Nephron progenitor cell (in vitro differentiated cells): ENCODE results near the gene LMO7.

Source experiments
- DNase-seq: peaks from one replicate; pipeline ENCODE4 v3.0.0; 2021
- H3K27ac Mint-ChIP-seq: 2 replicates; pipeline ENCODE4 v1.8.0; 2021; ENCODE audit warnings: mild to moderate bottlenecking, moderate library complexity, mixed read lengths
- H3K27me3 Mint-ChIP-seq: 2 replicates; pipeline ENCODE4 v1.8.0; 2021; ENCODE audit warnings: mild to moderate bottlenecking, low read depth, mixed read lengths; ENCODE audit not compliant: poor library complexity
- H3K36me3 Mint-ChIP-seq: 2 replicates; pipeline ENCODE4 v1.8.0; 2021; ENCODE audit warnings: low read depth, mixed read lengths
- H3K4me1 Mint-ChIP-seq: 2 replicates; pipeline ENCODE4 v1.8.0; 2021; ENCODE audit warnings: mixed read lengths
- H3K4me3 Mint-ChIP-seq: 2 replicates; pipeline ENCODE4 v1.8.0; 2021; ENCODE audit warnings: mild to moderate bottlenecking, moderate library complexity, mixed read lengths
- H3K9me3 Mint-ChIP-seq: 2 replicates; pipeline ENCODE4 v1.8.0; 2021; ENCODE audit warnings: mild to moderate bottlenecking, moderate library complexity, mixed read lengths
- TF ChIP-seq, protein P1 (sequence below): fragments of 200-600 bp; sonication (generic); IDR thresholded peaks from 2 replicates; pipeline ENCODE4 v1.5.0; 2021; ENCODE audit warnings: antibody characterized with exemption

LMO7 gene

GRCh38 chr13:75897386-75897785, 261.3 kb downstream of the LMO7 start:
- TF ChIP-seq, protein P1, sequence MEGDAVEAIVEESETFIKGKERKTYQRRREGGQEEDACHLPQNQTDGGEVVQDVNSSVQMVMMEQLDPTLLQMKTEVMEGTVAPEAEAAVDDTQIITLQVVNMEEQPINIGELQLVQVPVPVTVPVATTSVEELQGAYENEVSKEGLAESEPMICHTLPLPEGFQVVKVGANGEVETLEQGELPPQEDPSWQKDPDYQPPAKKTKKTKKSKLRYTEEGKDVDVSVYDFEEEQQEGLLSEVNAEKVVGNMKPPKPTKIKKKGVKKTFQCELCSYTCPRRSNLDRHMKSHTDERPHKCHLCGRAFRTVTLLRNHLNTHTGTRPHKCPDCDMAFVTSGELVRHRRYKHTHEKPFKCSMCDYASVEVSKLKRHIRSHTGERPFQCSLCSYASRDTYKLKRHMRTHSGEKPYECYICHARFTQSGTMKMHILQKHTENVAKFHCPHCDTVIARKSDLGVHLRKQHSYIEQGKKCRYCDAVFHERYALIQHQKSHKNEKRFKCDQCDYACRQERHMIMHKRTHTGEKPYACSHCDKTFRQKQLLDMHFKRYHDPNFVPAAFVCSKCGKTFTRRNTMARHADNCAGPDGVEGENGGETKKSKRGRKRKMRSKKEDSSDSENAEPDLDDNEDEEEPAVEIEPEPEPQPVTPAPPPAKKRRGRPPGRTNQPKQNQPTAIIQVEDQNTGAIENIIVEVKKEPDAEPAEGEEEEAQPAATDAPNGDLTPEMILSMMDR = no peak
- Mint-ChIP-seq H3K36me3 (no peaks in the 10 kb centered on the region), H3K27me3 (peaks cover 4% of the 10 kb centered on the region), H3K27ac (peak overlapping the region; percentile 17), H3K4me1 (peaks cover 7% of the 10 kb centered on the region), H3K9me3 (peaks cover 3% of the 10 kb centered on the region), H3K4me3 (no peak overlapping the region)
- no peak for DNase-seq

DNA sequence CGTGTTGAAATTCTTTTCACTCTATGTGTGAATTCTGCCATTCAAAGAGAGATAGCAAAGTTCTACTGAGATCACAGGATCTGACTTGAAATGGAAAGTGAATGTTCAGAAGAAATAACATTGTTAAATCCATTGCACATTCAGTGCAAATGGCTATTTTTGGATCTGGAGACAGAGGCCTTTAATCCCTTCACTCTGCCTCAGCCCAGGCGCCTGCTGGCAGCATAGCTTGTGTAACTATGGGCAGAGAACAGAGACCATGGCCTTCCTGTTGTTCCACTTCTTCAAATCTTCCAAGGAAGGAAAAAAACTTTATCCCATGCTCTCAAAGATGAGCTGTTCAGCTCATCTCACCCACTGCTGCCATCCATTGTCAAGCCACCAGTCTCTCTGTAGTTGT, 265.4 kb downstream of the LMO7 start:
- peaks cover 7% of the 10 kb centered on the region for H3K4me1 Mint-ChIP-seq
- peaks cover 3% of the 10 kb centered on the region for H3K9me3 Mint-ChIP-seq
- DNase-seq = no peak
- no peak overlapping the region for H3K4me3 Mint-ChIP-seq
- H3K27me3 Mint-ChIP-seq = peaks cover 4% of the 10 kb centered on the region
- no peaks in the 10 kb centered on the region for H3K36me3 Mint-ChIP-seq
- TF ChIP-seq, protein P1 = no peak
- H3K27ac Mint-ChIP-seq = no peak overlapping the region

DNA sequence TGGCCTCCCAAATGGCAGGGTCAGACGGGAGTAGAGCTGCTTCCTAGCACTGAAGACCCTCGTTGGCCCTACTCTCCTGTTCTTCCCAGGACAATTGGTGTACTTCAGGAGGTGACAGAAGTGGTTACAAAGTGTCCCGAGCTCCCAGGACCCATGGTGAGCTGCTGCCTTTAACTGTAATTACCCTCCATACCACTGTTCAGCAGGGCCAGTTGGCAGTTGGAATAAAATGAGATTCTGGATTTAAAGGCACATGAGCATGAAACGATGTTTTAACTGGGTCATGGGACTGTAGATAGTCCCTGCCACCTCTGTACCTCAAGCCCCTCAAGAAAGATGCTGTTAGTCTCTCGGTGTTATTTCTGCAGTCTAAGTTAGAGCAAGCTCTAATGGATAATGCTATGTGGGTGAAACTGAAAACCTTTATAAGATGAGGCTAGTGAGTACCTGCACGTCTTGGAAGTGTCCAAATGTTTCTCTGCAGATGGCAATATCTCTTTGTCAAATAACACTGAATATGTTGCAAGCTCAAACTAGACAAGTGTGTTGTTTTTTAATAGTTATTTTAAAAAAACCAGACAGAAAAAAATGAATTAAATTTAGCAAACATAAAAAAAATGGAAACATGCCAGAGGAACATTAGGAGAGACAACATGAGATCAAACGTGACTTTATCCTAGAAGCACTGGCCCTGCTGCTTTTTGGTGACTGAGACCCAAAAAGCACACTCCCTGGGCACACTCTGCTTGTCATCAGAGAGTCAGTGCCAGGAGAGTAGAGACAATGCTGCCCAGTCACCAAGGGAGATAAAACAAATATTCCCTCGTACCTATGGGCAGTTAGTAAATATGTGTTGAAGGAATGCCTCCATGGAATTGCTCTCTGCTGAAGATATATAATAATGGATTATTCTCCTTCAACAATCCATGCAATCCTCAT, 266.3 kb downstream of the LMO7 start:
- TF ChIP-seq, protein P1 = no peak
- Mint-ChIP-seq H3K4me1 (peaks cover 5% of the 10 kb centered on the region), H3K27me3 (peaks cover 4% of the 10 kb centered on the region), H3K36me3 (no peaks in the 10 kb centered on the region), H3K27ac (no peak overlapping the region), H3K9me3 (peaks cover 3% of the 10 kb centered on the region), H3K4me3 (no peak overlapping the region)
- no peak for DNase-seq

DNA sequence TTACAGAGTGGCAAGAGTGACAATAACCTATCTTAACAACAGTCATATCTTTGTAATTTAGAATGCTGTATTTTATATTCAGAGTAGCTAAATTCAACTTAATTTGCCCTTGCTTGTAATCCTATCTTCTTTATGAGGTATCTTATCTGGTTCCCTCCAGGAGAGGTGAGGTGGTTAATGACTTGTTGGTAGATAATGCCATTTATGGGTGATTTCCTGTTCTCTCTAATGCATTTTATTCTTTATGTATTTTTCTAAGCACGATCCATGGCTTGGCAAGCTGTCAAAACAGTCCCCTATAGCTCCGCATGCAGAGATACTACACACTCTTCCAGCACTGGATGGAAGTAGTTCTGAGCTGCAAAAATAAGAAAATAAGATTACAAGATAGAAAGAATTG, 267.9 kb downstream of the LMO7 start:
- peaks cover 15% of the 10 kb centered on the region for H3K4me1 Mint-ChIP-seq
- DNase-seq = no peak
- no peak overlapping the region for H3K4me3 Mint-ChIP-seq
- H3K36me3 Mint-ChIP-seq = no peaks in the 10 kb centered on the region
- no peak overlapping the region for H3K27ac Mint-ChIP-seq
- TF ChIP-seq, protein P1 = no peak
- H3K9me3 Mint-ChIP-seq = peaks cover 3% of the 10 kb centered on the region
- no peaks in the 10 kb centered on the region for H3K27me3 Mint-ChIP-seq

GRCh38 chr13:75906315-75906714, 270.2 kb downstream of the LMO7 start:
- TF ChIP-seq, protein P1 = no peak
- H3K27ac Mint-ChIP-seq = no peak overlapping the region
- no peaks in the 10 kb centered on the region for H3K27me3 Mint-ChIP-seq
- H3K36me3 Mint-ChIP-seq = no peaks in the 10 kb centered on the region
- H3K4me1 Mint-ChIP-seq = peaks cover 15% of the 10 kb centered on the region
- H3K4me3 Mint-ChIP-seq = no peak overlapping the region
- H3K9me3 Mint-ChIP-seq = no peaks in the 10 kb centered on the region
- DNase-seq = no peak

DNA sequence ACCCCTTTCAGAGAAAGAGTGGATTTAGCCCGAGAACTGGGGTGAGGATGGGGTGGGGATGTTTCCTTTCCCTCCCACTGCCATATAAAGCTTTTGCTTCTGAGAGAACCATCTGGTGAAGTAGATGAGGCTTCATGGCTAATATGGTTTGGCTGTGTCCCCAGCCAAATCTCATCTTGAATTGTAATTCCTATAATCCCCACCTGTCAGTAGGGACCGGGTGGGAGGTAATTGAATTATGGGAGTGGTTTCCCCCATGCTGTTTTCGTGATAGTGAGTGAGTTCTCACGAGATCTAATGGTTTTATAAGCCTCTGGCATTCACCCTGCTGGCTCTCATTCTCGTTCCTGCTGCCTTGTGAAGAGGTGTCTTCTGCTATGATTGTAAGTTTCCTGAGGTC, 270.9 kb downstream of the LMO7 start:
- Mint-ChIP-seq H3K4me1 (peaks cover 15% of the 10 kb centered on the region), H3K27me3 (no peaks in the 10 kb centered on the region), H3K36me3 (no peaks in the 10 kb centered on the region), H3K9me3 (no peaks in the 10 kb centered on the region), H3K4me3 (no peak overlapping the region), H3K27ac (no peak overlapping the region)
- no peak for DNase-seq
- TF ChIP-seq, protein P1 = no peak
